ENCODE results near the gene LACTBL1.
"Not testable (repeated sequence)": the region's sequence is repeated elsewhere in the genome, so short reads cannot be mapped to it uniquely, and the experiment has no call there.

Gene LACTBL1

GRCh38 chr1:22972760-22973159, at the start of gene LACTBL1:
Gene LACTBL1 (minus strand): TSS chr1:22972866. CDS start chr1:22972316, 550 bp downstream.
- DNase-seq = no peak

GRCh38 chr1:23021834-23022233, 49.2 kb upstream of the LACTBL1 start:
- DNase-seq = no peak

- DNase-seq = no peak
Observed at GRCh38 chr1:23020706-23021405, 48.2 kb upstream of the LACTBL1 start.

GRCh38 chr1:23019863-23020625, 47.4 kb upstream of the LACTBL1 start:
- DNase-seq = peak; percentile 48 to 50

- peak; percentile 97 to 98 for DNase-seq
Observed at GRCh38 chr1:23019094-23019862, 46.6 kb upstream of the LACTBL1 start, which contains the start of gene KDM1A. Gene KDM1A (plus strand): TSS chr1:23019468. CDS start chr1:23019597, 129 bp downstream.

- no peak for DNase-seq
Observed at GRCh38 chr1:23018661-23019093, 46.0 kb upstream of the LACTBL1 start.

- DNase-seq = no peak
Observed at GRCh38 chr1:23013657-23014056, 41.0 kb upstream of the LACTBL1 start.

GRCh38 chr1:23010025-23010424, 37.4 kb upstream of the LACTBL1 start:
- not testable (repeated sequence) for DNase-seq

GRCh38 chr1:23008901-23009300, 36.2 kb upstream of the LACTBL1 start:
- no peak for DNase-seq

- DNase-seq = no peak
Observed at GRCh38 chr1:23007106-23007505, 34.4 kb upstream of the LACTBL1 start.

- not testable (repeated sequence) for DNase-seq
Observed at GRCh38 chr1:23004769-23005168, 32.1 kb upstream of the LACTBL1 start.

GRCh38 chr1:23004112-23004511, 31.4 kb upstream of the LACTBL1 start:
- no peak for DNase-seq

GRCh38 chr1:23002218-23002617, 29.6 kb upstream of the LACTBL1 start:
- DNase-seq = not testable (repeated sequence)

GRCh38 chr1:23000133-23000532, 27.5 kb upstream of the LACTBL1 start:
- not testable (repeated sequence) for DNase-seq

GRCh38 chr1:22997528-22997927, 24.9 kb upstream of the LACTBL1 start:
- not testable (repeated sequence) for DNase-seq

GRCh38 chr1:22995774-22996173, 23.1 kb upstream of the LACTBL1 start:
- no peak for DNase-seq

GRCh38 chr1:22993220-22993795, 20.6 kb upstream of the LACTBL1 start:
- not testable (repeated sequence) for DNase-seq

- not testable (repeated sequence) for DNase-seq
Observed at GRCh38 chr1:22992384-22992783, 19.7 kb upstream of the LACTBL1 start.

GRCh38 chr1:22983944-22984343, 11.3 kb upstream of the LACTBL1 start:
- DNase-seq = no peak

GRCh38 chr1:22980471-22980790, 7.8 kb upstream of the LACTBL1 start:
- not testable (repeated sequence) for DNase-seq

GRCh38 chr1:22978299-22978698, 5.6 kb upstream of the LACTBL1 start:
- no peak for DNase-seq

- DNase-seq = peak; percentile 61 to 69
Observed at GRCh38 chr1:22976461-22977243, 4.0 kb upstream of the LACTBL1 start.
